Measurements from ENCODE around the gene VMP1. TPM values are rescaled to one million over a fixed set of nuclear protein-coding genes. Genes with fewer than 3 reads are reported as not detected.

The VMP1 gene
- total RNA-seq, 1 experiment from 2014 or later = 236 TPM

- ChIA-PET CTCF (no interaction called here), POLR2A (ENCODE audit: unreplicated experiment) (no interaction called here)
- Histone ChIP-seq H3K27me3 (ENCODE audit: insufficient read depth, low read depth) (no peaks in the 10 kb centered on the region), H3K4me2 (no peak overlapping the region), H3K79me2 (ENCODE audit: low read depth) (peaks cover 24% of the 10 kb centered on the region), H3F3A (ENCODE audit: insufficient read depth, low read depth) (peaks cover 7% of the 10 kb centered on the region), H3K9me2 (ENCODE audit: insufficient read depth) (no peaks in the 10 kb centered on the region), H3K27ac (no peak overlapping the region), H3K36me3 (ENCODE audit: low read depth) (peaks cover 9% of the 10 kb centered on the region; the same call in 1 of the 2 replicates), H3K4me3 (no peak overlapping the region), H3K4me1 (replicated peaks; ENCODE audit: insufficient read depth) (peaks cover 14% of the 10 kb centered on the region), H3K9me3 (ENCODE audit: insufficient read depth, low read depth) (no peaks in the 10 kb centered on the region), H2AFZ (no peak overlapping the region), H4K20me1 (ENCODE audit: insufficient read depth) (no peaks in the 10 kb centered on the region)
- no peak for DNase-seq
- TF ChIP-seq CTCF (conservative IDR thresholded peaks at IDR 0.05) = no peak
- no peak for TF ChIP-seq EZH2 (IDR thresholded peaks at IDR 0.05; ENCODE audit: low read depth)
- no TSS peak for BruUV-seq (replicated peaks)
- intact Hi-C loops (cut with micrococcal nuclease; ENCODE audit: unreplicated experiment) = no loop called here
Measured at GRCh38 chr17:59888145-59888750, 180.8 kb downstream of the VMP1 start.

GRCh38 chr17:59890720-59891119 lies 183.3 kb downstream of the VMP1 start:
- TF ChIP-seq CTCF (conservative IDR thresholded peaks at IDR 0.05) = no peak
- no peak for TF ChIP-seq EZH2 (IDR thresholded peaks at IDR 0.05; ENCODE audit: low read depth)
- Histone ChIP-seq H3K4me2 (peak overlapping the region; percentile 92; the same call in 1 of the 2 replicates), H3K4me3 (no peak overlapping the region), H3K36me3 (ENCODE audit: low read depth) (peaks cover 4% of the 10 kb centered on the region; the same call in 1 of the 2 replicates), H3K4me1 (replicated peaks; ENCODE audit: insufficient read depth) (peaks cover 24% of the 10 kb centered on the region), H3K79me2 (ENCODE audit: low read depth) (peaks cover 49% of the 10 kb centered on the region), H3K27me3 (ENCODE audit: insufficient read depth, low read depth) (no peaks in the 10 kb centered on the region), H3F3A (ENCODE audit: insufficient read depth, low read depth) (peaks cover 12% of the 10 kb centered on the region), H3K27ac (no peak overlapping the region), H3K9me2 (ENCODE audit: insufficient read depth) (no peaks in the 10 kb centered on the region), H2AFZ (no peak overlapping the region), H3K9me3 (ENCODE audit: insufficient read depth, low read depth) (no peaks in the 10 kb centered on the region), H4K20me1 (ENCODE audit: insufficient read depth) (peaks cover 7% of the 10 kb centered on the region)
- intact Hi-C loops (cut with micrococcal nuclease; ENCODE audit: unreplicated experiment) = no loop called here
- no TSS peak for BruUV-seq (replicated peaks)
- DNase-seq = peak in 1 of 2 experiments; percentile 57
- CTCF ChIA-PET = interaction anchor here (0.6 kb wide), 2 partner anchors 32 to 487 kb away, joined by 3 to 15 read pairs; no protein-coding TSS in a partner anchor
- POLR2A ChIA-PET (ENCODE audit: unreplicated experiment) = interaction anchor here (0.6 kb wide), 2 partner anchors 48 to 1971 kb away, joined by 3 read pairs; no protein-coding TSS in a partner anchor

Small RNA genes within 50 kb of the gene (microRNA-seq; reads per million reads assigned to microRNA genes)
- 261,620 reads per million, percentile 100 among the genes with 10 or more reads in this experiment for gene MIR21 (ENCODE audit: borderline number of aligned reads, borderline replicate concordance)

Other genes starting within 250 kb of the VMP1 start
- 32.8 and 38.9 TPM in 2 replicates for gene DHX40, start 142.0 kb upstream of the VMP1 start, total RNA-seq (2021)
- 164 and 206 TPM in 2 replicates for gene CLTC, start 87.8 kb upstream of the VMP1 start, total RNA-seq (2021)
- gene PTRH2, start 224 bp upstream of the VMP1 start, total RNA-seq (2021) = 23.3 and 25.9 TPM in 2 replicates
- gene TUBD1, start 185.3 kb downstream of the VMP1 start, total RNA-seq (2021) = 11.8 and 13.5 TPM in 2 replicates
- 31.4 and 41.8 TPM in 2 replicates for gene RPS6KB1, start 185.5 kb downstream of the VMP1 start, total RNA-seq (2021)

Data from PC-9 (cell line).